Common myeloid progenitor, CD34-positive (primary cell): Measurements from ENCODE around the gene FAHD1.

Experiments used
- CTCF ChIA-PET: fragments of 350-600 bp; sonication (Branson Sonifier 250); formaldehyde crosslinking; loops from one replicate; lab custom pipeline; 2021; ENCODE audit warnings: antibody characterized with exemption; lab: Charles Lee
- POLR2A ChIA-PET: fragments of 350-600 bp; sonication (Branson Sonifier 250); formaldehyde crosslinking; loops from one replicate; lab custom pipeline; 2021; ENCODE audit warnings: antibody characterized with exemption; lab: Charles Lee
- DNase-seq, 3 donors: peaks; one replicate each; pipeline versions ENCODE4 v3.0.0 to v3.0.0-alpha.2; 2013
- H3K27ac ChIP-seq, 2 experiments: 1 replicate in 1 of 2; 2 replicates in 1 of 2; pipeline ENCODE4 v1.7.0; 2013; ENCODE audit warnings: inconsistent platforms in 2 of 2, low read length in 2 of 2, mild to moderate bottlenecking in 2 of 2, low read depth in 1 of 2, moderate library complexity in 1 of 2; ENCODE audit not compliant: severe bottlenecking in 2 of 2, insufficient read depth in 1 of 2, poor library complexity in 1 of 2
- H3K27me3 ChIP-seq, 5 experiments: replicated peaks in 2 of 5; 1 replicate in 3 of 5; 2 replicates in 2 of 5; pipeline versions ENCODE4 v1.6.1 to v1.7.0; 2013; ENCODE audit warnings: low read length in 4 of 5, mild to moderate bottlenecking in 2 of 5, moderate library complexity in 2 of 5, inconsistent platforms in 1 of 5; ENCODE audit not compliant: insufficient read depth in 5 of 5, control insufficient read depth in 4 of 5
- H3K36me3 ChIP-seq, 4 experiments: 1 replicate in 2 of 4; 2 replicates in 2 of 4; pipeline versions ENCODE4 v1.6.1 to v1.7.0; 2013; ENCODE audit warnings: low read length in 3 of 4, control low read depth in 1 of 4, mild to moderate bottlenecking in 1 of 4; ENCODE audit not compliant: control insufficient read depth in 4 of 4, insufficient read depth in 4 of 4
- H3K4me1 ChIP-seq, 4 experiments: 1 replicate in 3 of 4; 2 replicates in 1 of 4; pipeline versions ENCODE4 v1.6.1 to v1.7.1; 2013; ENCODE audit warnings: low read length in 3 of 4, mild to moderate bottlenecking in 3 of 4, control low read depth in 1 of 4, inconsistent platforms in 1 of 4, moderate library complexity in 1 of 4; ENCODE audit not compliant: control insufficient read depth in 4 of 4, insufficient read depth in 4 of 4; ENCODE audit errors: control extremely low read depth in 1 of 4
- H3K4me3 ChIP-seq, 7 experiments: 1 replicate in 4 of 7; 2 replicates in 3 of 7; pipeline versions ENCODE4 v1.5.1 to v1.7.0; 2013; ENCODE audit warnings: mild to moderate bottlenecking in 7 of 7, low read length in 6 of 7, moderate library complexity in 6 of 7, inconsistent platforms in 2 of 7, low read depth in 2 of 7, control low read depth in 1 of 7; ENCODE audit not compliant: insufficient read depth in 4 of 7, control insufficient read depth in 1 of 7; ENCODE audit errors: extremely low read depth in 1 of 7
- H3K9me3 ChIP-seq, 5 experiments: 1 replicate in 4 of 5; 2 replicates in 1 of 5; pipeline versions ENCODE4 v1.6.1 to v1.7.1; 2013; ENCODE audit warnings: low read length in 4 of 5, mild to moderate bottlenecking in 2 of 5, inconsistent platforms in 1 of 5, low read depth in 1 of 5, moderate library complexity in 1 of 5; ENCODE audit not compliant: control insufficient read depth in 4 of 5, insufficient read depth in 2 of 5; ENCODE audit errors: control extremely low read depth in 1 of 5
- WGBS: methylation state at CpG from one replicate; pipeline ENCODE4 v1.1.5; 2013; ENCODE audit not compliant: insufficient coverage; 5-methylcytosine and 5-hydroxymethylcytosine counted together

The FAHD1 gene

DNA sequence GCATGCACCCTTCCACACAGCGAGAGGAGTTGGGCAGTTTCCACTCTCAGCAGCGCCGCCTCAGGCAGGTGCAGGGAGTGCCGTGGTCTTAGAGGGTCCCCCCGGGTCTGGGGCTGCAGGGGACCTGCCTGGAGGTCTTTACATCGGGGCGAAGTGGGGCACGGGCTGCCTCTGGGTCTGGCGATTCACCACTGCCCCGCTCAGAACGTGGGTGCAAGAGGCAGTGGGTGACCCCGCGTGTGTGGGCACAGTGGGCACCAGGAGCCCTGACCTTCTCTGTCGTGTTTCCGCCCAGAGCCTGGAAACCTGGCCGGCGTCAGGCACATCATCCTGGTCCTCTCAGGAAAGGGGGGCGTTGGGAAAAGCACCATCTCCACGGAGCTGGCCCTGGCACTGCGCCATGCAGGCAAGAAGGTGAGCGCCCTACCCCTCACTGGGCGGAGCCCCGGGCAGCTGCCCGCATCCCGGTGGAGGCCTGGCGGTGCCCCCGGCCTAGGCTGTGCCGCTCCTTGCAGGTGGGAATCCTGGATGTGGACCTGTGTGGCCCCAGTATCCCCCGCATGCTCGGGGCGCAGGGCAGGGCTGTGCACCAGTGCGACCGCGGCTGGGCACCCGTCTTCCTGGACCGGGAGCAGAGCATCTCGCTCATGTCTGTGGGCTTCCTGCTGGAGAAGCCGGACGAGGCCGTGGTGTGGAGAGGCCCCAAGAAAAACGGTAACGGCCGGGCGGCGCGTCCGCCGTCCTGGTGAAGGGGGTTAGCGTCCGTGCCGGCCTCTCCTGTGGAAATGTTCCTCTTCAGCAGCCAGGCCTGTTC lies 40.6 kb upstream of the FAHD1 start:
- 95% methylated on average over 50 of the region's 51 CpGs for WGBS

GRCh38 chr16:1787056-1787321 lies 40.0 kb upstream of the FAHD1 start:
- Histone ChIP-seq H3K36me3 (peaks cover 0 to 62% (median 36%) of the 10 kb centered on the region in 4 experiments), H3K4me1 (peaks cover 0 to 10% (median 9%) of the 10 kb centered on the region in 4 experiments), H3K27me3 (no peaks in the 10 kb centered on the region), H3K4me3 (no peak overlapping the region), H3K9me3 (no peaks in the 10 kb centered on the region), H3K27ac (no peak overlapping the region)
- CTCF ChIA-PET: no interaction called here
- no peak for DNase-seq
- POLR2A ChIA-PET: no interaction called here
- 97% methylated on average over 6 of the region's 6 CpGs for WGBS

More for the DNA sequence above, 40.6 kb upstream of the FAHD1 start:
- Histone ChIP-seq H3K9me3 (no peaks in the 10 kb centered on the region), H3K36me3 (peaks cover 0 to 57% (median 34%) of the 10 kb centered on the region in 4 experiments), H3K27ac (no peak overlapping the region), H3K4me1 (peaks cover 0 to 15% (median 14%) of the 10 kb centered on the region in 4 experiments), H3K27me3 (no peaks in the 10 kb centered on the region), H3K4me3 (no peak overlapping the region)
- ChIA-PET POLR2A (no interaction called here), CTCF (no interaction called here)
- no peak for DNase-seq

GRCh38 chr16:1787322-1788094 lies 39.5 kb upstream of the FAHD1 start:
- 98% methylated on average over 44 of the region's 44 CpGs for WGBS
- H3K27ac ChIP-seq: no peak overlapping the region
- ChIA-PET CTCF (no interaction called here), POLR2A (no interaction called here)
- no peak for DNase-seq
- H3K36me3 ChIP-seq: peaks cover 0 to 64% (median 38%) of the 10 kb centered on the region in 4 experiments
- H3K4me3 ChIP-seq: no peak overlapping the region
- H3K27me3 ChIP-seq: no peaks in the 10 kb centered on the region
- H3K4me1 ChIP-seq: peaks cover 0 to 10% (median 9%) of the 10 kb centered on the region in 4 experiments
- H3K9me3 ChIP-seq: no peaks in the 10 kb centered on the region

DNA sequence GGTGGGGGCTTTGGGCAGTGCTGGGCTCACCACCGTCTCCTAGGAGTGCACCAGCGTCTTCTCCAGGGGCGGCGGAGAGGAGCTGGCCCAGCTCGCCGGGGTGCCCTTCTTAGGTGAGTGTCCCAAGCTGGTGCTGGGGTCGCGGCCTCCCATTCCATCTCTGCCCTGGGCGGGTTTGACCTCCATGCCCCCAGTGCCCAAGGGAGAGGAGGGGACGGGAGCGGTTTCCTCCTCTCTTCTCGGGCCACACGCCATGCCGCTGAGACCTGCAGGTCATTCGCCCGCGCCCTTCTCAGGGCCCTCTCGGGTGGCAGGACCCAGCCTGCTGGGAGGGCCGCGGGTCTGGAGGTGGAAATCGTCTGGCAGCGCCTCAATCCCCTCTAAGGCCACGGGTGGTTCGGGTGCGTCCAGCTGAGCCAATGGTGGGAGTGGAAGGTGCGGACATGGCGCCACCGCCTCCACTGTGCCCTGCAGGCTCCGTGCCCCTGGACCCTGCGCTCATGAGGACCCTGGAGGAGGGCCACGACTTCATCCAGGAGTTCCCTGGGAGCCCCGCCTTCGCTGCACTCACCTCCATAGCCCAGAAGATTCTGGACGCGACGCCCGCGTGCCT lies 38.8 kb upstream of the FAHD1 start:
- H3K27ac ChIP-seq: no peak overlapping the region
- no peaks in the 10 kb centered on the region for H3K27me3 ChIP-seq
- POLR2A ChIA-PET: no interaction called here
- no peaks in the 10 kb centered on the region for H3K9me3 ChIP-seq
- peaks cover 0 to 64% (median 38%) of the 10 kb centered on the region in 4 experiments for H3K36me3 ChIP-seq
- no peak for DNase-seq
- CTCF ChIA-PET: no interaction called here
- 95% methylated on average over 25 of the region's 38 CpGs for WGBS
- no peak overlapping the region for H3K4me3 ChIP-seq
- H3K4me1 ChIP-seq: peaks cover 0 to 10% (median 9%) of the 10 kb centered on the region in 4 experiments

DNA sequence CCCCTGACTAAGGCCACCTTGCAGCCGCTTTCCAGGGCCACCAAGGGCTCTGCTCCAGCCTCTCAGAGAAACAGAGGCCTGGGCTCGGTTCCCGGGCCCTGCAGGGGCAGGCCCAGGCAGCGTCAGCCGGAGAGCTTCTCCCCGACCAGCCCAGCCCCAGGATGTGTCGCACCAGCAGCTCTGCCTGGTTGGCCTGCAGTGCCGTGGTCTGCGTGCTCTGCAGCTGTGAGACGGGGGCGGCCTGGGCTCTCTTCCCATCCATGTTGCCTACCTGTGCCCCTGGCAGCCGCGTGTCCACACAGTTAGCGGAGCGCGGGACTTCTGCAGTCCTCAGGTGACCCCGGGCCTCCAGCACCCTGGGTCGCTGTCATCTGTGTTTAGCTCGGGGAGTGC lies 38.3 kb upstream of the FAHD1 start:
- WGBS: 88% methylated on average over 19 of the region's 19 CpGs
- H3K4me3 ChIP-seq: no peak overlapping the region
- H3K27ac ChIP-seq: no peak overlapping the region
- POLR2A ChIA-PET: no interaction called here
- no peaks in the 10 kb centered on the region for H3K9me3 ChIP-seq
- CTCF ChIA-PET: no interaction called here
- peaks cover 0 to 64% (median 38%) of the 10 kb centered on the region in 4 experiments for H3K36me3 ChIP-seq
- H3K27me3 ChIP-seq: no peaks in the 10 kb centered on the region
- H3K4me1 ChIP-seq: peaks cover 0 to 7% (median 5%) of the 10 kb centered on the region in 4 experiments
- DNase-seq: no peak

- Histone ChIP-seq H3K36me3 (peaks cover 0 to 64% (median 38%) of the 10 kb centered on the region in 4 experiments), H3K4me3 (no peak overlapping the region), H3K9me3 (no peaks in the 10 kb centered on the region), H3K27ac (no peak overlapping the region), H3K27me3 (no peaks in the 10 kb centered on the region), H3K4me1 (no peaks in the 10 kb centered on the region)
- WGBS: 93% methylated on average over 21 of the region's 25 CpGs
- ChIA-PET POLR2A (no interaction called here), CTCF (no interaction called here)
- no peak for DNase-seq
Observed at GRCh38 chr16:1789643-1790045, 37.4 kb upstream of the FAHD1 start.

DNA sequence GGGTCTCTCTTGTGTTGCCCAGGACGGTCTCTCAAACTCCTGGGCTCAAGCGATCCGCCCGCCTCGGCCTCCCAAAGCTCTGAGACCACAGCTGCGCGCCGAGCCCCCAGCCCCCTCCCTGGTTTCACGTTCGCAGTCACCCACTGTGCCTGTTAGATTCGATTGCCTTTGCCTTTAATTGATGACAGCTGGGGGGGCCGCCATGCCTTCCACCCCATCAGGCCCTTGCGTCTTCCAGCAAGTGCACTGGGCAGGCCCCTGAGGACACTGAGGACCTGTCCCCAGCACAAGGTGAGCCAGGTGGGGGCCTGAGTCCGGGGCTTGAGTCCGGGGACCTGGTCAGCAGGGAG lies 36.8 kb upstream of the FAHD1 start:
- Histone ChIP-seq H3K36me3 (peaks cover 0 to 64% (median 36%) of the 10 kb centered on the region in 4 experiments), H3K4me1 (no peaks in the 10 kb centered on the region), H3K27me3 (no peaks in the 10 kb centered on the region), H3K9me3 (no peaks in the 10 kb centered on the region), H3K27ac (no peak overlapping the region), H3K4me3 (no peak overlapping the region)
- no peak for DNase-seq
- ChIA-PET CTCF (no interaction called here), POLR2A (no interaction called here)
- 93% methylated on average over 15 of the region's 15 CpGs for WGBS
